ENCODE data around the gene ELOVL5.

ELOVL5 gene

GRCh38 chr6:53240139-53240538 is 108.6 kb downstream of the ELOVL5 start:
- no peak for DNase-seq (ENCODE audit: low read depth, low spot score)

GRCh38 chr6:53239526-53239925 is 109.2 kb downstream of the ELOVL5 start:
- DNase-seq (ENCODE audit: low read depth, low spot score): no peak

GRCh38 chr6:53238311-53238710 is 110.4 kb downstream of the ELOVL5 start:
- DNase-seq (ENCODE audit: low read depth, low spot score): no peak

DNA sequence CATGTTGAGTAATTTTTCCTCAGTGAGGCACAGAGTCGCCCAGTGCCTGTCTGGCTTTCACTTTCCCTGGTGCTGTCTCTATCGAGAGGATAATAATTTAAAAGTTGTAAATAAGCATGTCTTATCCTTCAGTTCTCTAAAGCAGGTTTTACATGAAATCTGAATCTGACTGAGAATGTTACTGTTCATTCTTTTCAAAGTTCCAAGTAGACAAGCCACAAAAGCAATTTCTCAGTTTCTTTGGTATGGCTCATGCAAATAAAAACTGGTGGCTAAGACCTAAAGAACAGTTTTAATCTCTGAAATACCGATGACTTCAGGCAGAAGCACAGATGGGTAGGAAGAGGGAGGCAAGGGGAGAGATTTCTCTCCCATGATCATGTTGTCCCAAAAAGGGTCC is 112.5 kb downstream of the ELOVL5 start:
- DNase-seq (ENCODE audit: low read depth, low spot score): no peak

DNA sequence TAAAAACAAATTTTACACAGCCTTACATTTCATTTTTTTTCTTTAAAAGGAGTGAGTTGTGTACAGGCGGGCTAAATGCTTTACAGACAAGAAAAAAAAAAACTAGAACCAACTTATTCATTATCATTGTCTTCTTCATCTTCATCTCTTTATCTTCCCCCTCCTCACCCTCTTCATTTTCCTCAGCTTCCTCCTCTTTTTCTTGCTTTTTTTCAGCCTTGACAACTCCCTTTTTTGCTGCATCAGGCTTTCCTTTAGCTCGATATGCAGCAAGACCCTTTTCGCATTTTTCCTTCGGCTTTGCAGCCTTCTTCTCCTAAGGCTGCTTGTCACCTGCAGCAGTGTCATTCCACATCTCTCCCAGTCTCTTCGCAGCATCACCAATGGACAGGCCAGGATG is 113.2 kb downstream of the ELOVL5 start:
- DNase-seq (ENCODE audit: low read depth, low spot score): no peak

GRCh38 chr6:53233309-53233708 is 115.4 kb downstream of the ELOVL5 start:
- DNase-seq (ENCODE audit: low read depth, low spot score): no peak

DNA sequence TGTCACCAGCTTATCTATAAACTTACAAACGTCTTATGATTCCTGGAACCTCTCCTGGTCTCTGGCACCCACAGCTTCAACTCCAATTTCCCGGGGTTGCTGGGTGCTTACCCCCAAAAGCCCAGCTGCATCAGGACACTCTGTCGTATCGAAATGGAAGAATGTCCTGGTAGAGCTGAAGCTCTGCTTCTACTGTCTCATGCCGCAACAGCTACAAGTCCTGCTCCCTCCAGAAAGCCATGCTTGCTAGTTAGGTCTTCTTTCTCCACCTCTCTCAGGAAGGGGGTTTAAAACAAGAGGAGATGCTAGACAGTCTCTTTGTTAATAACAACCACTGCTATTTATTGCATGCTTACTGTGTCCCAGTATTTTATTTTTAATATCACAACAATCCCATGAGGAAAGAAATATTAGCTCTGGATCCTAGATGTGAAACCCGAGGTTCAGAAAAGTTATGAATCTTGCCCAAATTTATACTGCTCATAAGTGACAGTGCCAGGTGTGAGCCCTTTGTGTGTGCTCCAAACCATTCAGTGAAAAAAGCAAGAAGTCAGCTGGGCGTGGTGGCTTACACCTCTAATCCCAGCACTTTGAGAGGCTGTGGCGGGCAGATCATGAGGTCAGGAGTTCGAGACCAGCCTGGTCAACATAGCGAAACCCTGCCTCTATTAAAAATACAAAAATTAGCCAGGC is 117.8 kb downstream of the ELOVL5 start:
- DNase-seq (ENCODE audit: low read depth, low spot score): no peak

GRCh38 chr6:53227847-53228246 is 120.9 kb downstream of the ELOVL5 start:
- no peak for DNase-seq (ENCODE audit: low read depth, low spot score)

DNA sequence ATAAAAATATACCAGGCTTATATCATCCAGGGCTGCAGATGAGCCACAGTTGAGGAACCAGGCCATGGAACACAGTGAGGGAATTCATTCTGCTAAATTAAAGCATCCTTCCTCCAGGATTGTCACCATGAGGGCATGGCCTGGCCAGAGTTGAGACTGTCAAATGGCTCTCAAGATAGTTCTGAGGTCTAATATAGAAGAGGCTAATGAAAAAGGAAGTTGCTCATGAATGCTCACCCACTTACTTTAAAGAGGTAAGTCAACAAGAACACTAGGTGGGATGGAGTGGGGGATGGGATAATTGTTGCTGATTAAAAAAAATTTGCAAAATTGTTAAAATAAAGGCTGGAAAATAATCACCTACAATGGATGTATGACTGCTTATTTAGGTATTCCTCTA is 128.1 kb downstream of the ELOVL5 start:
- no peak for DNase-seq (ENCODE audit: low read depth, low spot score)
